SH-SY5Y (cell line): Measurements from ENCODE around the gene NUFIP1.

Experiments
- GATA2 ChIP-seq: IDR thresholded peaks from 2 replicates; pipeline ENCODE4 v1.6.1; 2011; ENCODE audit warnings: mild to moderate bottlenecking, low read depth, low read length
- GATA3 ChIP-seq: IDR thresholded peaks from 2 replicates; pipeline ENCODE4 v1.6.1; 2011; ENCODE audit warnings: low read depth, mild to moderate bottlenecking, low read length, moderate library complexity

GRCh38 chr13:44927968-44928367 lies 61.3 kb downstream of the NUFIP1 start:
- TF ChIP-seq GATA3 (no peak), GATA2 (no peak)
